ENCODE measurements around the gene PDPR. TPM values are rescaled to one million over a fixed set of nuclear protein-coding genes. Genes with fewer than 3 reads are reported as not detected.
"Not testable (repeated sequence)": the region's sequence is repeated elsewhere in the genome, so short reads cannot be mapped to it uniquely, and the experiment has no call there.

PDPR gene
- total and polyA plus RNA-seq, 2 of the 8 experiments (the other 6 are each of a cell fraction or from before 2014, with no cell fraction given): 40.2 to 43.1 TPM

DNA sequence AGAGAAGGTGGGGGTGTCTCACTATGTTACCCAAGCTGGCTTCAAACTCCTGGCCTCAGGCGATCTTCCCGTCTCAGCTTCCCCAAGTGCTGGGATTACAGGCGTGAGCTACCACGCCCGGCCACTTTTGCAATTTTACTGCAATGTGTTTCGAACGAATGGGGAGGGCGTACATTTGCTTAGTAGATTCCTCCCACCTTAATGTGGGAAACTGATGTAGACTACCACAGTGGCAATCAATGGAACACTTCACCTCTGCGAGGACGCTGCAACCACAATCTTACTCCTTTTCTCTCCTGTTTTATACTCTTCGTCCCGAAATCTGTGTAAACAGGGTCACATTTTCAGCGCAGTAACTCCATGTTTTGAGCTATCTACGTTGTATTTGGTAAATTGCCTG lies 47.4 kb upstream of the PDPR start:
- H3K18ac ChIP-seq (ENCODE audit: extremely low read depth, low read length); H3K36me3 ChIP-seq (ENCODE audit: control insufficient read depth in 2 of 4, insufficient read depth in 4 of 4, low read length in 3 of 4); H3K23ac ChIP-seq (ENCODE audit: insufficient read length); H2BK20ac ChIP-seq (ENCODE audit: low read length); H3K9me3 ChIP-seq (ENCODE audit: insufficient read depth in 2 of 2, low read depth in 1 of 2, low read length in 1 of 2); H3K4me1 ChIP-seq (replicated peaks in 1 of 4; ENCODE audit: control insufficient read depth in 3 of 4, insufficient read depth in 4 of 4, low read length in 3 of 4); H3K27me3 ChIP-seq (replicated peaks in 1 of 4; ENCODE audit: control insufficient read depth in 3 of 4, extremely low read depth in 1 of 4, insufficient read depth in 3 of 4, low read length in 3 of 4); H2BK5ac ChIP-seq (ENCODE audit: low read depth, low read length); H2BK15ac ChIP-seq (ENCODE audit: low read length); H3K9ac ChIP-seq (replicated peaks in 1 of 4; ENCODE audit: extremely low read depth in 1 of 4, low read depth in 3 of 4, low read length in 3 of 4); H3K56ac ChIP-seq (replicated peaks; ENCODE audit: insufficient read length, low read depth, low read length); H3K4ac ChIP-seq (replicated peaks; ENCODE audit: insufficient read length, low read depth, low read length); FAIRE-seq; POLR2A ChIA-PET (ENCODE audit: partially characterized antibody); H2BK120ac ChIP-seq (replicated peaks; ENCODE audit: low read depth, low read length); H2BK12ac ChIP-seq (ENCODE audit: low read depth, low read length); H3K27ac ChIP-seq (ENCODE audit: low read depth, low read length); H3K79me1 ChIP-seq (ENCODE audit: low read depth, low read length); H3K23me2 ChIP-seq (ENCODE audit: low read depth, low read length); H4K91ac ChIP-seq (replicated peaks; ENCODE audit: insufficient read length, low read length); H4K5ac ChIP-seq (ENCODE audit: insufficient read length, low read depth, low read length); H2AK5ac ChIP-seq (ENCODE audit: low read depth, low read length); DNase-seq (ENCODE audit: low read depth in 1 of 2, low spot score in 2 of 2); CTCF ChIA-PET (ENCODE audit: partially characterized antibody); H4K20me1 ChIP-seq (replicated peaks in 1 of 2; ENCODE audit: control insufficient read depth in 1 of 2, insufficient read depth in 2 of 2, low read length in 2 of 2); H3K14ac ChIP-seq (ENCODE audit: insufficient read length); H4K8ac ChIP-seq (ENCODE audit: extremely low read depth, insufficient read depth, low read length); H2AFZ ChIP-seq (ENCODE audit: low read length): not testable (repeated sequence)
- peak overlapping the region in 2 of 4 experiments; percentile 65 to 73; a peak in 4 of 8 replicates for H3K4me3 ChIP-seq (ENCODE audit: extremely low read depth in 1 of 4, insufficient read depth in 2 of 4, low read depth in 3 of 4, low read length in 4 of 4)
- peaks cover 0 to 11% of the 10 kb centered on the region in 2 experiments; a peak in 1 of 4 replicates for H3K79me2 ChIP-seq (ENCODE audit: control insufficient read depth in 1 of 2, insufficient read depth in 2 of 2, low read length in 2 of 2)
- WGBS, 2 experiments (ENCODE audit: extremely low coverage in 1 of 2, insufficient coverage in 1 of 2, insufficient read length in 1 of 2, insufficient replicate concordance in 2 of 2, low coverage in 1 of 2, low lambda C conversion rate in 2 of 2, missing lambda C conversion rate in 1 of 2): 45% methylated on average over 13 of the region's 14 CpGs; no CpG with 5 or more reads in 1 of the 2 experiments
- H3K4me2 ChIP-seq (ENCODE audit: insufficient read depth in 1 of 2, low read depth in 2 of 2, low read length in 2 of 2): peak overlapping the region; percentile 42 to 75; a peak in 3 of 4 replicates

DNA sequence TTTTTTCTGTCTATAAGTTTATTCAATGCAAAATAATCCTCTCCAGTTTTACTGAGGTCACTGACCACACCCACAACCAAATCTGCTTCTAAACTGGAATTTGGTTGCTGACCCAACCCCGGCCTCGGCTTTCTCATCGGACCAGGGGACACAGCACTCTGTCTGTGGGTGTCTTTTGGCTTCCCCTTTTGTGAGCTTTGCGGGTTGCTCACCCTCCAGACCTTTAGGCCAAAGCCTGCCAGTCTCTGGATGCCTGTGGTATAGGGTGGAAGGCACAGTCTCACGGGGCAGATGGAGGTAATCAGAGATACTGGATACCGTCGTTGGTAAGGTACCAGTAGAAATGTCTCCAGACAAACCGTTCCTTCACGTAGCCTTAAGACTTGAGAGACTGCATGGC lies 35.1 kb upstream of the PDPR start:
- H3K23me2 ChIP-seq (ENCODE audit: low read depth, low read length); H3K14ac ChIP-seq (ENCODE audit: insufficient read length): not testable (repeated sequence)

More for the DNA sequence above, 35.1 kb upstream of the PDPR start:
- H3K36me3 ChIP-seq (ENCODE audit: control insufficient read depth in 2 of 4, insufficient read depth in 4 of 4, low read length in 3 of 4); H2BK20ac ChIP-seq (ENCODE audit: low read length); H4K20me1 ChIP-seq (replicated peaks in 1 of 2; ENCODE audit: control insufficient read depth in 1 of 2, insufficient read depth in 2 of 2, low read length in 2 of 2); H3K18ac ChIP-seq (ENCODE audit: extremely low read depth, low read length); H3K27me3 ChIP-seq (replicated peaks in 1 of 4; ENCODE audit: control insufficient read depth in 3 of 4, extremely low read depth in 1 of 4, insufficient read depth in 3 of 4, low read length in 3 of 4); H3K4me1 ChIP-seq (replicated peaks in 1 of 4; ENCODE audit: control insufficient read depth in 3 of 4, insufficient read depth in 4 of 4, low read length in 3 of 4); H3K79me1 ChIP-seq (ENCODE audit: low read depth, low read length); H3K4me3 ChIP-seq (ENCODE audit: extremely low read depth in 1 of 4, insufficient read depth in 2 of 4, low read depth in 3 of 4, low read length in 4 of 4); DNase-seq (ENCODE audit: low read depth in 1 of 2, low spot score in 2 of 2); H4K91ac ChIP-seq (replicated peaks; ENCODE audit: insufficient read length, low read length); H2BK15ac ChIP-seq (ENCODE audit: low read length); H3K4ac ChIP-seq (replicated peaks; ENCODE audit: insufficient read length, low read depth, low read length); FAIRE-seq; H2BK12ac ChIP-seq (ENCODE audit: low read depth, low read length); H3K9ac ChIP-seq (replicated peaks in 1 of 4; ENCODE audit: extremely low read depth in 1 of 4, low read depth in 3 of 4, low read length in 3 of 4); CTCF ChIA-PET (ENCODE audit: partially characterized antibody); H3K4me2 ChIP-seq (ENCODE audit: insufficient read depth in 1 of 2, low read depth in 2 of 2, low read length in 2 of 2); H2AK5ac ChIP-seq (ENCODE audit: low read depth, low read length); H3K23ac ChIP-seq (ENCODE audit: insufficient read length); H2BK120ac ChIP-seq (replicated peaks; ENCODE audit: low read depth, low read length); H3K79me2 ChIP-seq (ENCODE audit: control insufficient read depth in 1 of 2, insufficient read depth in 2 of 2, low read length in 2 of 2); H3K27ac ChIP-seq (ENCODE audit: low read depth, low read length); H3K9me3 ChIP-seq (ENCODE audit: insufficient read depth in 2 of 2, low read depth in 1 of 2, low read length in 1 of 2); H4K5ac ChIP-seq (ENCODE audit: insufficient read length, low read depth, low read length); H2BK5ac ChIP-seq (ENCODE audit: low read depth, low read length); H3K56ac ChIP-seq (replicated peaks; ENCODE audit: insufficient read length, low read depth, low read length); POLR2A ChIA-PET (ENCODE audit: partially characterized antibody); H2AFZ ChIP-seq (ENCODE audit: low read length); H4K8ac ChIP-seq (ENCODE audit: extremely low read depth, insufficient read depth, low read length): not testable (repeated sequence)
- WGBS, 2 experiments (ENCODE audit: extremely low coverage in 1 of 2, insufficient coverage in 1 of 2, insufficient read length in 1 of 2, insufficient replicate concordance in 2 of 2, low coverage in 1 of 2, low lambda C conversion rate in 2 of 2, missing lambda C conversion rate in 1 of 2): 96% methylated on average over 7 of the region's 9 CpGs; no CpG with 5 or more reads in 1 of the 2 experiments
